Esophagus muscularis mucosa (tissue), 4 donors: ENCODE measurements around the gene PPARA. TPM values are rescaled to one million over a fixed set of nuclear protein-coding genes. Genes with fewer than 3 reads are reported as not detected.

Source experiments
- DNase-seq: peaks from one replicate; pipeline ENCODE4 v3.0.0-alpha.2; 2017; ENCODE audit errors: extremely low spot score
- H3K27ac ChIP-seq, 4 donors: fragments of 200-600 bp; sonication (generic); replicated peaks in 1 of 4; 1 replicate in 3 of 4; 2 replicates in 1 of 4; pipeline ENCODE4 v1.5.1; 2016 to 2019; ENCODE audit warnings: mild to moderate bottlenecking in 1 of 4
- H3K27me3 ChIP-seq, 4 donors: fragments of 200-600 bp; sonication (generic); one replicate each; pipeline versions ENCODE4 v1.5.1 to v1.6.0; 2016 to 2019
- H3K36me3 ChIP-seq, 4 donors: fragments of 200-600 bp; sonication (generic); one replicate each; pipeline ENCODE4 v1.5.1; 2016 to 2019
- H3K4me1 ChIP-seq, 4 donors: fragments of 200-600 bp; sonication (generic); one replicate each; pipeline ENCODE4 v1.5.1; 2016 to 2019
- H3K4me3 ChIP-seq, 4 donors: fragments of 200-600 bp; sonication (generic); 1 replicate in 2 of 4; 2 replicates in 2 of 4; pipeline ENCODE4 v1.5.1; 2016 to 2019; ENCODE audit warnings: mild to moderate bottlenecking in 4 of 4, moderate library complexity in 1 of 4
- H3K9me3 ChIP-seq, 4 donors: fragments of 200-600 bp; sonication (generic); 1 replicate in 3 of 4; 2 replicates in 1 of 4; pipeline ENCODE4 v1.5.1; 2016 to 2019
- EP300 ChIP-seq: sonication (generic); formaldehyde crosslinking; IDR thresholded peaks from one replicate; pipeline ENCODE4 v1.6.1; 2017; ENCODE audit warnings: antibody characterized with exemption
- POLR2A ChIP-seq: fragments of 450-650 bp; IDR thresholded peaks from one replicate; pipeline ENCODE4 v1.6.1; 2017; ENCODE audit warnings: antibody characterized with exemption, moderate library complexity, mild to moderate bottlenecking, low read depth
- POLR2AphosphoS5 ChIP-seq, 2 donors: sonication (generic); formaldehyde crosslinking; IDR thresholded peaks; one replicate each; pipeline ENCODE4 v1.6.1; 2017; ENCODE audit warnings: antibody characterized with exemption in 2 of 2
- WGBS: methylation state at CpG from one replicate; pipeline ENCODE4 v1.1.5; 2018; 5-methylcytosine and 5-hydroxymethylcytosine counted together
- intact Hi-C: fragments of 100-400 bp; cut with DNase I; formaldehyde crosslinking; loops from one replicate; pipeline ENCODE4 v1.15.1; 2023
- total RNA-seq, 4 donors: library from RNA; depleted of rRNA; stranded (reverse); fragments of >200 nt; gene quantifications; one replicate each; pipeline versions ENCODE4 v1.1.0 to v1.2.1, GENCODE V29; 2016
- TF ChIP-seq, protein P1 (sequence below), 3 experiments: fragments of 200-600 bp in 2 of 3; fragments of 450-650 bp in 1 of 3; sonication (generic) in 2 of 3; IDR thresholded peaks; one replicate each; pipeline ENCODE4 v1.5.1; 2017 to 2019; ENCODE audit warnings: antibody characterized with exemption in 3 of 3, mild to moderate bottlenecking in 2 of 3, moderate library complexity in 1 of 3

Gene PPARA
- total RNA-seq, 4 donors from 2014 or later = 17.0 to 50.9 (median 26.8) TPM

DNA sequence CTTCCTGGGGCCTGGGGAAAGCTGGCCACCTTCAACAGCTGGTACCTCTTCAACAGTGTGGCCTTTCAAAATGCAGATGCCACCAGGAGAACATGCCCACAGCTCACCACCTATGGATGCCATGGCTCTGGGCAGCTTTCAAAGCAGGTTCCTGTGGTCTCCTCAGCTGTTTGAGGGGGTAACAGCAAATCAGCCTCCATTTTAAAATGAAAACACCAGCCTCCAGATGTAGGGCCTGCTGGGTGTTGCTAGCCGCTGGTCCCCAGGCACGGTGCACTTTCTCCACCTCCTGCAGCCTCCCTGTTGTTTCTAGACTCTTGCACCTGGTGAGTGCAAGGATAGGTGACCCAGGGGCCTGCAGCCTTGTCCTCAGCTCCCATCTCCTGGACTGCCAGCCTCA, 89.7 kb downstream of the PPARA start:
- H3K4me1 ChIP-seq = peaks cover 23 to 38% (median 31%) of the 10 kb centered on the region in 4 donors
- TF ChIP-seq, protein P1, sequence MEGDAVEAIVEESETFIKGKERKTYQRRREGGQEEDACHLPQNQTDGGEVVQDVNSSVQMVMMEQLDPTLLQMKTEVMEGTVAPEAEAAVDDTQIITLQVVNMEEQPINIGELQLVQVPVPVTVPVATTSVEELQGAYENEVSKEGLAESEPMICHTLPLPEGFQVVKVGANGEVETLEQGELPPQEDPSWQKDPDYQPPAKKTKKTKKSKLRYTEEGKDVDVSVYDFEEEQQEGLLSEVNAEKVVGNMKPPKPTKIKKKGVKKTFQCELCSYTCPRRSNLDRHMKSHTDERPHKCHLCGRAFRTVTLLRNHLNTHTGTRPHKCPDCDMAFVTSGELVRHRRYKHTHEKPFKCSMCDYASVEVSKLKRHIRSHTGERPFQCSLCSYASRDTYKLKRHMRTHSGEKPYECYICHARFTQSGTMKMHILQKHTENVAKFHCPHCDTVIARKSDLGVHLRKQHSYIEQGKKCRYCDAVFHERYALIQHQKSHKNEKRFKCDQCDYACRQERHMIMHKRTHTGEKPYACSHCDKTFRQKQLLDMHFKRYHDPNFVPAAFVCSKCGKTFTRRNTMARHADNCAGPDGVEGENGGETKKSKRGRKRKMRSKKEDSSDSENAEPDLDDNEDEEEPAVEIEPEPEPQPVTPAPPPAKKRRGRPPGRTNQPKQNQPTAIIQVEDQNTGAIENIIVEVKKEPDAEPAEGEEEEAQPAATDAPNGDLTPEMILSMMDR (IDR thresholded peaks at IDR 0.05) = no peak
- TF ChIP-seq EP300 (no peak), POLR2AphosphoS5 (IDR thresholded peaks at IDR 0.05) (no peak), POLR2A (no peak)
- H3K36me3 ChIP-seq = peaks cover 12 to 63% (median 42%) of the 10 kb centered on the region in 4 donors
- no peak overlapping the region for H3K4me3 ChIP-seq
- no peaks in the 10 kb centered on the region for H3K27me3 ChIP-seq
- no peak for DNase-seq
- no peak overlapping the region for H3K27ac ChIP-seq
- no peaks in the 10 kb centered on the region for H3K9me3 ChIP-seq
- WGBS = 100% methylated on average over 2 of the region's 2 CpGs
- intact Hi-C loops = no loop called here

DNA sequence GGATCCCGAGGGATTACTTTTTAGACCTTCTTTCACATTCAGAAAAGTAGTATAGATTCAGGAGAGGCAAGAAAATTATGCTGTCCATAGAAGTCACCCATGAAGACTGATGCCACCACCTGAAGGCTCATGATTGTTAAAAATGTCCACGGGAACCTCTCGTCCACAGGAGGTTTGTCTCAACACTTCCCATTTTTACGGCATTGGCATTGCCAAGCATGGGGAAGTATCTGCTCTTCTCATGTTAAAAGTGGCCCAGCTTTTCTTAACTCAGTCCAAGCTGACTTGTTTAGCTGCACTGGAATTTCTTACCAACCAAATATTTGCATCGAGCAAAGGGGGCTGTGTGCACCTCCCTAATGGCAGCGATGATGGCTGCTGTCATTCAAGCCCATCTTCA, 90.2 kb downstream of the PPARA start:
- no peak for TF ChIP-seq POLR2A
- no peak for TF ChIP-seq POLR2AphosphoS5 (IDR thresholded peaks at IDR 0.05)
- TF ChIP-seq EP300 = no peak
- TF ChIP-seq, protein P1 (IDR thresholded peaks at IDR 0.05) = no peak
- Histone ChIP-seq H3K27ac (no peak overlapping the region), H3K4me3 (no peak overlapping the region), H3K27me3 (no peaks in the 10 kb centered on the region), H3K9me3 (no peaks in the 10 kb centered on the region), H3K36me3 (peaks cover 14 to 63% (median 37%) of the 10 kb centered on the region in 4 donors), H3K4me1 (peaks cover 27 to 42% (median 36%) of the 10 kb centered on the region in 4 donors)
- DNase-seq = no peak
- WGBS = 91% methylated on average over 5 of the region's 6 CpGs
- intact Hi-C loops = no loop called here

DNA sequence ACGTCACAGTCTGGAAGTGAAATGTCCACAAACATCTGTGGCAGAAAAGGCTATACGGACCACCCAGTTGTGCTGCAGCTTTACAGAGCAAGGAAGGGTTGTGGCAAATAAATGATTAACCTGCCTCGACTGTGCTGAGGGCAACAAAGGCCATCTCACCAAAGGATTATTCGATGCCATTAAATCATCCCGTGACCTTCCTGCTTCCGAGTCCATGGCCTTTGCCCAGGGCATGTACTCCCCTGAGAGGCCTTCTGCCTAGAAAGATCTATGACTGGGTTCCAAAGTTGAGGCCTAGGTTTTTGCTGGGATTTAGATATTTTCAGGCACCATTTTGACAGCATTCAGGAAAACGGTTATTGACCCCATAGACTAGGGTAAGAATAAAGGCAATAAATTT, 90.6 kb downstream of the PPARA start:
- peaks cover 31 to 46% (median 40%) of the 10 kb centered on the region in 4 donors for H3K4me1 ChIP-seq
- H3K27me3 ChIP-seq = no peaks in the 10 kb centered on the region
- intact Hi-C loops = no loop called here
- no peak for DNase-seq
- WGBS = 88% methylated on average over 7 of the region's 7 CpGs
- H3K36me3 ChIP-seq = peaks cover 14 to 62% (median 35%) of the 10 kb centered on the region in 4 donors
- no peak overlapping the region for H3K4me3 ChIP-seq
- no peak for TF ChIP-seq POLR2A
- no peak for TF ChIP-seq EP300
- TF ChIP-seq, protein P1 (IDR thresholded peaks at IDR 0.05) = no peak
- no peak for TF ChIP-seq POLR2AphosphoS5 (IDR thresholded peaks at IDR 0.05)
- no peak overlapping the region for H3K27ac ChIP-seq
- H3K9me3 ChIP-seq = no peaks in the 10 kb centered on the region

DNA sequence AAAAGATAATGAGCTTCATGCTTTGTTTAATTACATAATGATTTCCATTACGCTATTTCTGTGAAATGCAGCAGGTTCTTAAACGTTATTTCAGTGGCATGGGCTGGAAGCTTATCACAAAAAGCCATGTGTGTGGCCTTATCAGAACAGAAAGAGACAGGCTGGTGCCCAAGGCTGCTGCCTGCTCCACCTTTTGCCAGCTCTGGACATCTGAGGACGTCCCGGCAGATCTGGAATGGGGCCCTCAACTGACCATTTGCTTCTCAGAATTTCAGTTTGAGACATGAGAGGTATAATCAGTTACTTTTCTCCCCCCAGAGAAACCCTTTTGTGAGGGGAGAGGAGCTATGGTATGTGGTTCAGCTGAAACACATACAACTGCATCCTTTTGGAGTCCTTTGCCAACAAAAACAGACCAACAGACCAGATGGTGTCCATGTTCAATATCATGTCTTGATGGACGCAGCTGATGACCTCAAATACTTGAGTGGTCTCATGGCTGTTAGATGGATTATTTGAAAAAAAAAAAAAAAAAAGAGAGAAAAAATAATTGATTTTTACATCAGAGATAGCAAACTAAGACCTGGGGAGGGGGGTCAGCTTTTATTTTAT, 91.2 kb downstream of the PPARA start:
- 84% methylated on average over 5 of the region's 5 CpGs for WGBS
- H3K4me1 ChIP-seq = peaks cover 33 to 50% (median 43%) of the 10 kb centered on the region in 4 donors

More for the DNA sequence above, 91.2 kb downstream of the PPARA start:
- intact Hi-C loops = no loop called here
- Histone ChIP-seq H3K4me3 (no peak overlapping the region), H3K36me3 (peaks cover 14 to 56% (median 30%) of the 10 kb centered on the region in 4 donors), H3K9me3 (no peaks in the 10 kb centered on the region), H3K27ac (no peak overlapping the region), H3K27me3 (no peaks in the 10 kb centered on the region)
- DNase-seq = no peak
- TF ChIP-seq, protein P1 (IDR thresholded peaks at IDR 0.05) = no peak
- TF ChIP-seq POLR2A (no peak), POLR2AphosphoS5 (IDR thresholded peaks at IDR 0.05) (no peak), EP300 (no peak)
